GM18499 (cell line): ENCODE measurements around the gene ADAMTS17.
"Not testable (repeated sequence)": the region's sequence is repeated elsewhere in the genome, so short reads cannot be mapped to it uniquely, and the experiment has no call there.

Experiments used
- ATAC-seq: cut with Tn5 transposase; IDR thresholded peaks from one replicate; pipeline ENCODE4 v1.9.1; 2021; ENCODE audit warnings: moderate number of reproducible peaks; ENCODE audit not compliant: insufficient read depth, unreplicated experiment

The ADAMTS17 gene

GRCh38 chr15:100341239-100341749 lies 481 bp downstream of the ADAMTS17 start:
- no peak for ATAC-seq

GRCh38 chr15:100340721-100341238 lies 995 bp downstream of the ADAMTS17 start:
- ATAC-seq, result no peak

- no peak for ATAC-seq
These were observed 1.8 kb downstream of the ADAMTS17 start for GRCh38 chr15:100339999-100340398.

- ATAC-seq, result not testable (repeated sequence)
These were observed 2.3 kb downstream of the ADAMTS17 start for GRCh38 chr15:100339451-100339850.

- ATAC-seq, result peak; percentile 44
These were observed 2.8 kb downstream of the ADAMTS17 start for GRCh38 chr15:100338971-100339444.

- ATAC-seq, result no peak
These were observed 3.5 kb downstream of the ADAMTS17 start for GRCh38 chr15:100338247-100338646.

- ATAC-seq, result no peak
These were observed 4.4 kb downstream of the ADAMTS17 start for GRCh38 chr15:100337096-100338044.

- no peak for ATAC-seq
These were observed 5.7 kb downstream of the ADAMTS17 start for GRCh38 chr15:100336061-100336460.

GRCh38 chr15:100335335-100335999 lies 6.3 kb downstream of the ADAMTS17 start:
- ATAC-seq, result no peak

- no peak for ATAC-seq
These were observed 6.9 kb downstream of the ADAMTS17 start for GRCh38 chr15:100334905-100335304.

- no peak for ATAC-seq
These were observed 7.3 kb downstream of the ADAMTS17 start for GRCh38 chr15:100334456-100334855.

- ATAC-seq, result no peak
These were observed 7.8 kb downstream of the ADAMTS17 start for GRCh38 chr15:100334015-100334414.

GRCh38 chr15:100333236-100333635 lies 8.5 kb downstream of the ADAMTS17 start:
- ATAC-seq, result no peak

- ATAC-seq, result no peak
These were observed 9.1 kb downstream of the ADAMTS17 start for GRCh38 chr15:100332721-100333120.

GRCh38 chr15:100332231-100332630 lies 9.5 kb downstream of the ADAMTS17 start:
- ATAC-seq, result no peak

GRCh38 chr15:100330629-100331215 lies 11.1 kb downstream of the ADAMTS17 start:
- ATAC-seq, result no peak

GRCh38 chr15:100330221-100330620 lies 11.6 kb downstream of the ADAMTS17 start:
- ATAC-seq, result no peak

GRCh38 chr15:100328796-100329195 lies 13.0 kb downstream of the ADAMTS17 start:
- no peak for ATAC-seq

- no peak for ATAC-seq
These were observed 22.9 kb downstream of the ADAMTS17 start for GRCh38 chr15:100318880-100319279.

GRCh38 chr15:100314809-100315400 lies 26.9 kb downstream of the ADAMTS17 start:
- no peak for ATAC-seq
